ENCODE measurements around the gene DISC1. TPM values are rescaled to one million over a fixed set of nuclear protein-coding genes. Genes with fewer than 3 reads are reported as not detected.

The DISC1 gene
- total and polyA plus RNA-seq, 2 donors (not counting 1 experiment from before 2014, with no cell fraction given): 2.7 to 4.3 TPM

GRCh38 chr1:232018231-232019025 lies 391.8 kb downstream of the DISC1 start:
- ATAC-seq (ENCODE audit: low read depth) (no peak), DNase-seq (no peak)
- Histone ChIP-seq H2AFZ (ENCODE audit: insufficient read depth, low read depth, low read length, poor library complexity, severe bottlenecking) (no peak overlapping the region), H3K27ac (ENCODE audit: low read length in 2 of 2) (no peak overlapping the region), H3K4me3 (ENCODE audit: control extremely low read depth in 1 of 5, extremely low read depth in 1 of 5, insufficient read depth in 1 of 5, low read depth in 2 of 5, low read length in 4 of 5) (no peak overlapping the region), H4K20me1 (ENCODE audit: control insufficient read depth, insufficient read depth, low read length, poor library complexity, severe bottlenecking) (no peaks in the 10 kb centered on the region), H3K9me3 (ENCODE audit: control extremely low read depth in 1 of 3, control insufficient read depth in 2 of 3, insufficient read depth in 1 of 3, low read length in 2 of 3) (no peaks in the 10 kb centered on the region), H3K9ac (ENCODE audit: low read length) (no peak overlapping the region), H3K79me2 (ENCODE audit: control insufficient read depth, insufficient read depth, low read length) (no peaks in the 10 kb centered on the region), H3K36me3 (replicated peaks in 1 of 2; ENCODE audit: control extremely low read depth in 1 of 2, control insufficient read depth in 1 of 2, extremely low read depth in 1 of 2, insufficient read depth in 2 of 2, low read length in 1 of 2) (peaks cover 0 to 2% of the 10 kb centered on the region in 2 experiments), H3K27me3 (replicated peaks in 1 of 4; ENCODE audit: control extremely low read depth in 1 of 4, control insufficient read depth in 3 of 4, insufficient read depth in 4 of 4, low read length in 3 of 4) (no peaks in the 10 kb centered on the region), H3K4me2 (replicated peaks; ENCODE audit: low read depth, low read length, poor library complexity, severe bottlenecking) (no peak overlapping the region), H3K4me1 (ENCODE audit: control insufficient read depth in 2 of 2, insufficient read depth in 2 of 2, low read length in 2 of 2) (no peaks in the 10 kb centered on the region)
- H3K27me3 Mint-ChIP-seq: no peaks in the 10 kb centered on the region
- no peaks in the 10 kb centered on the region for H3K4me1 Mint-ChIP-seq
- intact Hi-C loops (cut with micrococcal nuclease): no loop called here
- ChIA-PET CTCF (no interaction called here), POLR2A (no interaction called here)
- no peak overlapping the region for H3K4me3 Mint-ChIP-seq
- WGBS (ENCODE audit: insufficient coverage): 88% methylated on average over 2 of the region's 3 CpGs
- no peak overlapping the region for H3K27ac Mint-ChIP-seq
- H3K9me3 Mint-ChIP-seq (ENCODE audit: insufficient read depth): no peaks in the 10 kb centered on the region
- TF ChIP-seq EZH2 (IDR thresholded peaks at IDR 0.05; ENCODE audit: borderline replicate concordance, insufficient read depth, low read depth, low read length, poor library complexity, severe bottlenecking) (no peak), CTCF (IDR thresholded peaks at IDR 0.05) (no peak)

- CTCF ChIA-PET: no interaction called here
- no peak overlapping the region for H3K27ac Mint-ChIP-seq
These were observed 392.4 kb downstream of the DISC1 start for GRCh38 chr1:232019026-232019340.

More at GRCh38 chr1:232019026-232019340, 392.4 kb downstream of the DISC1 start:
- no peak overlapping the region for H2AFZ ChIP-seq (ENCODE audit: insufficient read depth, low read depth, low read length, poor library complexity, severe bottlenecking)
- H3K4me1 ChIP-seq (ENCODE audit: control insufficient read depth in 2 of 2, insufficient read depth in 2 of 2, low read length in 2 of 2): no peaks in the 10 kb centered on the region
- DNase-seq (no peak), ATAC-seq (ENCODE audit: low read depth) (no peak)
- intact Hi-C loops (cut with micrococcal nuclease): no loop called here
- Mint-ChIP-seq H3K27me3 (no peaks in the 10 kb centered on the region), H3K4me1 (no peaks in the 10 kb centered on the region), H3K9me3 (ENCODE audit: insufficient read depth) (no peaks in the 10 kb centered on the region), H3K4me3 (no peak overlapping the region)
- no peak overlapping the region for H3K4me3 ChIP-seq (ENCODE audit: control extremely low read depth in 1 of 5, extremely low read depth in 1 of 5, insufficient read depth in 1 of 5, low read depth in 2 of 5, low read length in 4 of 5)
- H3K79me2 ChIP-seq (ENCODE audit: control insufficient read depth, insufficient read depth, low read length): no peaks in the 10 kb centered on the region
- no peaks in the 10 kb centered on the region for H3K27me3 ChIP-seq (replicated peaks in 1 of 4; ENCODE audit: control extremely low read depth in 1 of 4, control insufficient read depth in 3 of 4, insufficient read depth in 4 of 4, low read length in 3 of 4)
- WGBS (ENCODE audit: insufficient coverage): no CpG with 5 or more reads among the region's 5 CpGs
- no peak overlapping the region for H3K9ac ChIP-seq (ENCODE audit: low read length)
- no peak overlapping the region for H3K27ac ChIP-seq (ENCODE audit: low read length in 2 of 2)
- H3K36me3 ChIP-seq (replicated peaks in 1 of 2; ENCODE audit: control extremely low read depth in 1 of 2, control insufficient read depth in 1 of 2, extremely low read depth in 1 of 2, insufficient read depth in 2 of 2, low read length in 1 of 2): peaks cover 0 to 2% of the 10 kb centered on the region in 2 experiments
- H3K4me2 ChIP-seq (replicated peaks; ENCODE audit: low read depth, low read length, poor library complexity, severe bottlenecking): no peak overlapping the region
- no peaks in the 10 kb centered on the region for H4K20me1 ChIP-seq (ENCODE audit: control insufficient read depth, insufficient read depth, low read length, poor library complexity, severe bottlenecking)
- POLR2A ChIA-PET: no interaction called here
- TF ChIP-seq CTCF (IDR thresholded peaks at IDR 0.05) (no peak), EZH2 (IDR thresholded peaks at IDR 0.05; ENCODE audit: borderline replicate concordance, insufficient read depth, low read depth, low read length, poor library complexity, severe bottlenecking) (no peak)
- H3K9me3 ChIP-seq (ENCODE audit: control extremely low read depth in 1 of 3, control insufficient read depth in 2 of 3, insufficient read depth in 1 of 3, low read length in 2 of 3): no peaks in the 10 kb centered on the region
